Endothelial cell of hepatic sinusoid (primary cell): ENCODE data around the gene KCNB1.

Experiments
- in situ Hi-C: cut with HindIII; loops from 2 replicates; pipeline ENCODE4 v1.10.0; 2017; ENCODE audit warnings: low sequenced_read_pairs

Gene KCNB1

GRCh38 chr20:49503176-49503575 is 20.7 kb upstream of the KCNB1 start:
- in situ Hi-C loops, result no loop called here

DNA sequence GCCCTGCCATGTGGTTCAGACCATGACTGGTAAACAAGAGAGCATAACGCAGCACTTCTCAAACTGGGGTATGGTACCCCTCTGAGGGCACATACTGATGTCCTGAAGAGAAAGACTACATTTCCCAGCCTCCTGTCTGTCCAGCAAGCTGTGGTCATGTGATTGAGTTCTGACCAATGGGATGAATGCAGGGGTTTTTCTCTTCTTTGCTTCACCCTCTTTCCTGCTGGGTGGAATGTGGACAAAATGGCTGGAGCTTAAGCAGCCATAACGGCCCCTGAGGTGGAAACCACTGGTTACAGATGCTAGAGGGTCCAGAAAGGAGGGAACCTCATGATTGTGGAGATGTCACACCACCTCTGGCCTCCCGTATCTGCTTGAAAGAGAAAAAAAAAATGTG is 19.4 kb upstream of the KCNB1 start:
- in situ Hi-C loops, result no loop called here

- in situ Hi-C loops, result no loop called here
These were observed 14.9 kb upstream of the KCNB1 start for GRCh38 chr20:49497398-49497669.

DNA sequence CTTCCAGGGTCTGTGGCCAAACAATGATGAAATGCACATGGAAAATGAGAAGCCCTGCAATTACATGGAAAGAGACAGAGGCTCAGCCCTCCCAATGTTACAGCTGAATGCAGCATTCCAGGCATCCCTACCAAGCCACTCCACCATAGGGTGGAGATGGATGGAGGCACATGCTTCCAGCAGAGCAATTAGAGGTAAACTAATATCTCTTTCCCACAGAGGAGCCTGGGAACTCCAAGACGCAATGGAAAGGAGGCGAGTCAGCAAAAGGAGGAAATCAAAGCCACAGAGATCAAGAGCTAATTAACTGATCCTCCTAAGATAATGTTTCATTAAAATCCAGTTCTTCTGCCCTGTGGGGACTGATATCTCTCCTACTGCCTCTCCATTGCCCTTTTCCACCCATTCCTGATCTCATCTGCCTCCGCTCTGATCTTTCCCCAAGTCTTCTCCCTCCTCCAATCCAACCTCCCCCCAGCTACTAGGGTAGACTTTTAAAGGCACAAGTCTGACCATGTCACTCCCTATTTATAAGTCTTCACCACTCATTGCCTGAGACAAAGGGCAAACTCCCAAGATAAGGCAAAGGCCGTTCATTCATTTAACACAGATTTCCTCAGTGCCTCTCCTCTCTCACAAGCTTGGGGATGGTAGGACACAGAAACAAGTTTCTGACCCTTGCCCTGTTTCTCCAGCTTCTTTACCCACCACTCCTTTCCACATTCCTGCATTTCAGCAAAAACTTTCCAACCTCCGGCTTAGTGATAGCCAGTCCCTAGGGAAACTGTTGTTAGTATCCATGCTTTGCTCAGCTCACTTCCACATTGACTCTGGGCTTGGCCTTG is 14.3 kb upstream of the KCNB1 start:
- in situ Hi-C loops, result no loop called here

GRCh38 chr20:49496043-49496442 is 13.6 kb upstream of the KCNB1 start:
- in situ Hi-C loops, result no loop called here

GRCh38 chr20:49490689-49491088 is 8.2 kb upstream of the KCNB1 start:
- in situ Hi-C loops, result loop anchor here (5.0 kb wide), 1 partner anchor 168 kb away; no protein-coding TSS in a partner anchor

GRCh38 chr20:49489688-49490087 is 7.2 kb upstream of the KCNB1 start:
- in situ Hi-C loops, result loop anchor here (5.0 kb wide), 1 partner anchor 167 kb away; no protein-coding TSS in a partner anchor

GRCh38 chr20:49486064-49486463 is 3.6 kb upstream of the KCNB1 start:
- in situ Hi-C loops, result no loop called here

- in situ Hi-C loops, result no loop called here
These were observed 3.1 kb upstream of the KCNB1 start for GRCh38 chr20:49485563-49485962.

GRCh38 chr20:49484180-49485140 is 2.0 kb upstream of the KCNB1 start:
- in situ Hi-C loops, result no loop called here

DNA sequence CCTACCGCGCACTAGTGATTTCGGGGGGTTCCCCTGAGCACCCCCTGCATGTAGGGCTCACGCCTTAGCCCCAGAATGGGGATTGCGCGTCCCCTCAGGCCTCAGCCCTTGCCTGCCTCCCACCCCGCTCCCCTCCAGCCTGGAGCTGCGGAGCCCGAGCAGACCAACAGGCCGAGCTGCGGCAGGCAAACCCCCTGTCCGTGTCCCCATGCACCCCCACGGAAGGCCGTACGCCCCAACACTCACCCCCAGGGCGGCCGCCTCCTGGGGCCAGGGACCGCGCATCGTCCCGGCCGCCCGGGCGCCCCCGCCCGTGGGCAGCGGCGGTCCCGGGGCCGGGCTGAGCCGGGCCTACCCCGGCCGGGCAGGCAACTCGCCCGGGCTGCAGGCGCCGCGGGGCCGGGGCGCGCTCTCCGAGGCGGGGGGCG is 1.2 kb upstream of the KCNB1 start:
- in situ Hi-C loops, result no loop called here

DNA sequence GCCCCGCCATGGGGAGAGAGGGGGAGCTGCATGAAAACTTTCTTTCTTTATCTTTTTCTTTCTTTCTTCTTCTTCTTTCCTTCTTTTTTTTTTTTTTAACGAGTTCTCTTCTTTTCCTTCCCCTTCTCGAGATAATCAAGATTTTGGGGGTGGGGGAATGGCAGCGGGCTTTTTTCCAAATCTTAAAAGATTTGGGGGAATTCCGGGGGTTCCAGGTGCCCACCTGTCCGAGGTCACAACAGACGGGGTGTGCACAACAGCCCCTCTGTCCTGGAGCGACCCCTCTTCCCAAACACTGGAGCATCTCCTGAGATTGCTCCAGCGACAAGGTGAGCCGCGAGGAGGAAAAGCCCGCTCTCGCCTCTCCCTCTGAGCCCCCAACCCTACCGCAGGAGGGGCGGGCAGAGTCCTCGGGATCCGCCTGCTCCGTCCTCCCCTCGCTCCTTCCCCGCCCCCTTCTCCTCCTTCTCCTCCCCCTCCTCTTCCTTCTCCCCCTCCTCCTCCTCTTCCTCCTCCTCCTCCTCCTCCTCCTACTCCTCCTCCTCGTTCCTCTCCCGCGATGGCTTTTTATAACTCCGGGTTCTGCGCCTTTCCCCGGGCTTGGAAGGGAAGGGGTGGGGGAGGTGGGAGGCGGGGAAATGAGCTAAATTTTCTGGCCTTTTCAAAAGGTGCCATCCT is 689 bp upstream of the KCNB1 start:
- in situ Hi-C loops, result no loop called here

DNA sequence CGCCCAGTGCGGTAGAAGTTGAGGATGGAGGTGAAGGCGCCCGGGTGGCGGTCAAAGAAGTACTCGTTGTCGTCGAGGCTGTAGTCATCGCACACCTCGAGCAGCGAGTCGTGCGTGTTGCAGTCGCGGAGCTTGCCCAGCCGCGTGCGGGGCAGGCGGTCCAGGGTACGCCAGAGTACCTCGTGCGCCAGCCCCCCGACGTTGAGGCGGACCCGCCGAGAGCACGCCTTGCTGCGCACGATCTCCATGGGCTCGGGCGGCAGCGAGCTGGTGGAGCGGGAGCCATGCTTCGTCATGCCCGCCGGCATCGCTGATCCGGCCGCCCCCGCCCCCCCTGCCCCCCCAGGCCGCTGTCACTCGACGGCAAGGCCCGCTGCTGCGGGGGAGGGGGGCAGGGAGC is 295 bp downstream of the KCNB1 start:
- in situ Hi-C loops, result no loop called here

DNA sequence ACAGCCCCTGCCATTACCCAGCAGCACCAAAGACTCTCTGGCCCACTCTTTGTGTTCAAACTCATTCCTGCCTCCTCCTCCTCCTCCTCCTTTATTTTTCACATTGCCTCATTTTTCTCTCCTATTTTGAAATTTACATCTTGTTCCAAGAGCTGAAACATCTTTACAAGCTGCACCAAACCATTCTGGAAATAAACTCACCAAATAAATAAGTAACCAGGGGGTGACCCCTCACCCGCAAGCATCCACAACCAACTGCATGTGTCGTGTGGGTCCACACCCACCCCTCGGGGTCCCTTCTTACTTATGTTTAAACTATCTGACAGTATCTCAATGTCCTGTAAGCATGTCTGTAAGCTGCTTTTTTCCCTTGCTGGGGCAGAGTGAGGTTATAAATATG is 1.4 kb downstream of the KCNB1 start:
- in situ Hi-C loops, result no loop called here

GRCh38 chr20:49480236-49480635 is 2.2 kb downstream of the KCNB1 start:
- in situ Hi-C loops, result no loop called here

- in situ Hi-C loops, result no loop called here
These were observed 2.7 kb downstream of the KCNB1 start for GRCh38 chr20:49479785-49480184.

DNA sequence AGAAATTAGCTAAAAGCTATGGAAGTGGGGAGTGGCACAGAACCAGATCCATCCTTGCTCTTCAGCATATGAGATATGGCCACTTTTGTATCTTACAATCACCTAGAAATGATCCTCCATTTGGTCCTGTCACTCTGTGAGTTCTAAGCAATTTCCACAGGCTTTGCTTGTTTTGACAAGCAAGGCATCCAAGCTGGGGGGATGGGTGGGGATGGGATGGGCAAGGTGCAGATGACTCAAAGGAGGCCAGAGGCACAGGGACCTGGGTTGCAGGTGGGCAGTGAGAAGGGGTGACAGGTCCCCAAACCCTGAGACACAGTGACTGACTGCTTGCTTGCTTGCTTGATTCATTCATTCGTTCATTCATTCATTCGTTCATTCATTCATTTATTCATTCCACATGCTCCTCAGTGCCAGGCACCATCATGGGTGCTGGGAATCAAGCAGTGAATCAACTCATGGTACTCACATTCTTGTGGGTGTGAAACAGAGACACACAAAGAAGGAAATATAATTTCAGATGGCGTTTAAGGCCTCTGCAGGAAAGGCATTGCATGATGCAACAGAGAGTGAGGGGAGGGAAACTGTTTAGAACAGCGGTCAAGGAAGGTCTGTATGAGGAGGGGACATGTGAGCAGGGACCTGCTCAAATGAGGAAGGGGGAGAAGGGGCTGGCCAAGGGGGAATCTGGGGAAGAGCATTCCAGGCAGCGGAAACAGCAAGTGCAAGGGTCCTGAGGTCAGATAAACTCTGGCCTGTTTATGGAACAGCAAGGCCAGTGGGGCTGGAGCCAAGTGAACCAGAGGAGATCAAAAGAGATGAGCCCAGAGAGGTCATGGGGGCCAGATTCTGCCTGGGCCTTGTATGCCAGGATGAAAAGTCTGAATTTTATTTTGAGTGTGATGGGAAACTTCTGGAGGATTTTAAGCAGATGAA is 3.4 kb downstream of the KCNB1 start:
- in situ Hi-C loops, result no loop called here

DNA sequence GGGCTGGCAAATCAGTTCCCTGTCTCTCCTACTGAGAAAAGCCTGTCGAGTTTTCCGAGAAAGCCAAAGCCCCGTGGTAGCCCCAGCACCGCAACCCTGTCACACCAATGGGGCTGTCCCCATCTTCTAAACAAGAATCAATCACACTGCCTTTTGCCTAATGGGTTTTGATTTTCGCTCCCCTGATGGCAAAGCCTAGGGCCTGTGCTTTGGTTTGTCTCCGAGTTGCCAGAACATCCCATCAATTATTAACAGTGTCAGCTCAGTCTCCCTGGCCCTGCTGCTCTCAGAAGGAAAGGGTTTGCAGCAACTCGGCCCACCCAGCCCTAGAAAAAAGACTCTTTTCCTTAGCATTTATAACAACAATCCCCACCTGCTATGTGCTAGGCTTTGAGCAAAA is 4.2 kb downstream of the KCNB1 start:
- in situ Hi-C loops, result no loop called here

DNA sequence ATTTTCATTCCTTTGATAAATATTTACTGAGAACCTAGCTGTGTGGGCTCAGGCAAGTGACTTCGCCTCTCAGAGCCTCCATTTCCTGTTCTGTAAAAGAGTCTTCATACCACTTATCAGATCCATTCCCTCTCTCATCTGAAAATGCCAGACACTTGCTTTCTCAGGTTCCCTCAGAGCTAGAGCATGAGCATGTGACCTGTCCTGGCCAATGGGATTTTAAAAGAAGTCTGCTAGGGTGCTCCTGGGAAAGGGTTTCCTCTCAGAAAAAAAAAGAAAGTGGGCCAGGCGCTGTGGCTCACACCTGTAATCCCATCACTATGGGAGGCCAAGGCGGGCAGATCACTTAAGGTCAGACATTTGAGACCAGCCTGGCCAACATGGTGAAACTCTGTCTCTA is 5.3 kb downstream of the KCNB1 start:
- in situ Hi-C loops, result no loop called here

GRCh38 chr20:49476016-49476355 is 6.5 kb downstream of the KCNB1 start:
- in situ Hi-C loops, result no loop called here
